ES-I3 (cell line): ENCODE data around the gene ELMO1.

Experiments used
- H3K36me3 ChIP-seq: 2 replicates; pipeline ENCODE4 v1.6.1; 2013; ENCODE audit warnings: mild to moderate bottlenecking, low read length, control low read depth, moderate library complexity; ENCODE audit not compliant: insufficient read depth
- H3K4me1 ChIP-seq: 2 replicates; pipeline ENCODE4 v1.6.1; 2013; ENCODE audit warnings: mild to moderate bottlenecking, control low read depth, low read length; ENCODE audit not compliant: insufficient read depth
- H3K9ac ChIP-seq: 2 replicates; pipeline ENCODE4 v1.6.1; 2013; ENCODE audit warnings: low read depth, mild to moderate bottlenecking, low read length, moderate library complexity
- H3K9me3 ChIP-seq: 2 replicates; pipeline ENCODE4 v1.6.1; 2013; ENCODE audit warnings: mild to moderate bottlenecking, low read length, moderate library complexity; ENCODE audit not compliant: control insufficient read depth, insufficient read depth

The ELMO1 gene

GRCh38 chr7:37283716-37284115 is 164.9 kb downstream of the ELMO1 start:
- H3K4me1 ChIP-seq = peaks cover 15% of the 10 kb centered on the region
- H3K9me3 ChIP-seq = no peaks in the 10 kb centered on the region
- H3K36me3 ChIP-seq = no peaks in the 10 kb centered on the region
- H3K9ac ChIP-seq = no peak overlapping the region

GRCh38 chr7:37282927-37283326 is 165.7 kb downstream of the ELMO1 start:
- no peaks in the 10 kb centered on the region for H3K9me3 ChIP-seq
- no peak overlapping the region for H3K9ac ChIP-seq
- no peaks in the 10 kb centered on the region for H3K36me3 ChIP-seq
- H3K4me1 ChIP-seq = peaks cover 15% of the 10 kb centered on the region

- H3K9ac ChIP-seq = no peak overlapping the region
- no peaks in the 10 kb centered on the region for H3K9me3 ChIP-seq
- H3K4me1 ChIP-seq = peaks cover 23% of the 10 kb centered on the region
- no peaks in the 10 kb centered on the region for H3K36me3 ChIP-seq
Measured at GRCh38 chr7:37282093-37282444, 166.6 kb downstream of the ELMO1 start.

GRCh38 chr7:37281368-37282092 is 167.1 kb downstream of the ELMO1 start:
- no peak overlapping the region for H3K9ac ChIP-seq
- H3K9me3 ChIP-seq = no peaks in the 10 kb centered on the region
- H3K36me3 ChIP-seq = no peaks in the 10 kb centered on the region
- peaks cover 23% of the 10 kb centered on the region for H3K4me1 ChIP-seq

GRCh38 chr7:37277513-37277912 is 171.2 kb downstream of the ELMO1 start:
- no peaks in the 10 kb centered on the region for H3K36me3 ChIP-seq
- no peaks in the 10 kb centered on the region for H3K9me3 ChIP-seq
- peaks cover 22% of the 10 kb centered on the region for H3K4me1 ChIP-seq
- no peak overlapping the region for H3K9ac ChIP-seq

GRCh38 chr7:37275078-37275710 is 173.5 kb downstream of the ELMO1 start:
- H3K9me3 ChIP-seq = no peaks in the 10 kb centered on the region
- H3K36me3 ChIP-seq = no peaks in the 10 kb centered on the region
- H3K9ac ChIP-seq = no peak overlapping the region
- H3K4me1 ChIP-seq = peaks cover 12% of the 10 kb centered on the region

GRCh38 chr7:37273891-37274290 is 174.8 kb downstream of the ELMO1 start:
- no peaks in the 10 kb centered on the region for H3K36me3 ChIP-seq

GRCh38 chr7:37269711-37270508 is 178.8 kb downstream of the ELMO1 start:
- no peaks in the 10 kb centered on the region for H3K4me1 ChIP-seq
- H3K9me3 ChIP-seq = no peaks in the 10 kb centered on the region
- no peaks in the 10 kb centered on the region for H3K36me3 ChIP-seq
- no peak overlapping the region for H3K9ac ChIP-seq

More at GRCh38 chr7:37273891-37274290, 174.8 kb downstream of the ELMO1 start:
- H3K4me1 ChIP-seq = peaks cover 12% of the 10 kb centered on the region
- no peak overlapping the region for H3K9ac ChIP-seq
- no peaks in the 10 kb centered on the region for H3K9me3 ChIP-seq

- Histone ChIP-seq H3K9me3 (no peaks in the 10 kb centered on the region), H3K36me3 (no peaks in the 10 kb centered on the region), H3K9ac (no peak overlapping the region), H3K4me1 (no peaks in the 10 kb centered on the region)
Measured at GRCh38 chr7:37267251-37267650, 181.4 kb downstream of the ELMO1 start.

GRCh38 chr7:37265876-37266275 is 182.8 kb downstream of the ELMO1 start:
- no peak overlapping the region for H3K9ac ChIP-seq
- no peaks in the 10 kb centered on the region for H3K4me1 ChIP-seq
- H3K36me3 ChIP-seq = no peaks in the 10 kb centered on the region
- H3K9me3 ChIP-seq = no peaks in the 10 kb centered on the region

GRCh38 chr7:37265006-37265405 is 183.7 kb downstream of the ELMO1 start:
- H3K36me3 ChIP-seq = no peaks in the 10 kb centered on the region
- no peak overlapping the region for H3K9ac ChIP-seq
- H3K9me3 ChIP-seq = no peaks in the 10 kb centered on the region
- H3K4me1 ChIP-seq = no peaks in the 10 kb centered on the region

- Histone ChIP-seq H3K4me1 (0 out of 2 replicates have a peak, but pooled peaks cover 8% of the 10 kb centered on the region), H3K9me3 (no peaks in the 10 kb centered on the region), H3K36me3 (no peaks in the 10 kb centered on the region), H3K9ac (no peak overlapping the region)
Measured at GRCh38 chr7:37262181-37262580, 186.5 kb downstream of the ELMO1 start.

GRCh38 chr7:37259319-37259821 is 189.3 kb downstream of the ELMO1 start:
- no peak overlapping the region for H3K9ac ChIP-seq
- no peaks in the 10 kb centered on the region for H3K36me3 ChIP-seq
- no peaks in the 10 kb centered on the region for H3K9me3 ChIP-seq
- 0 out of 2 replicates have a peak, but pooled peaks cover 8% of the 10 kb centered on the region for H3K4me1 ChIP-seq

- Histone ChIP-seq H3K36me3 (no peaks in the 10 kb centered on the region), H3K9ac (no peak overlapping the region), H3K4me1 (0 out of 2 replicates have a peak, but pooled peaks cover 8% of the 10 kb centered on the region)
Measured at GRCh38 chr7:37256631-37257030, 192.0 kb downstream of the ELMO1 start.

More at GRCh38 chr7:37256631-37257030, 192.0 kb downstream of the ELMO1 start:
- no peaks in the 10 kb centered on the region for H3K9me3 ChIP-seq
